ENCODE data around the gene AGTPBP1. TPM values are rescaled to one million over a fixed set of nuclear protein-coding genes. Genes with fewer than 3 reads are reported as not detected.

The AGTPBP1 gene
- total RNA-seq, 1 experiment from 2014 or later, result 14.0 TPM

DNA sequence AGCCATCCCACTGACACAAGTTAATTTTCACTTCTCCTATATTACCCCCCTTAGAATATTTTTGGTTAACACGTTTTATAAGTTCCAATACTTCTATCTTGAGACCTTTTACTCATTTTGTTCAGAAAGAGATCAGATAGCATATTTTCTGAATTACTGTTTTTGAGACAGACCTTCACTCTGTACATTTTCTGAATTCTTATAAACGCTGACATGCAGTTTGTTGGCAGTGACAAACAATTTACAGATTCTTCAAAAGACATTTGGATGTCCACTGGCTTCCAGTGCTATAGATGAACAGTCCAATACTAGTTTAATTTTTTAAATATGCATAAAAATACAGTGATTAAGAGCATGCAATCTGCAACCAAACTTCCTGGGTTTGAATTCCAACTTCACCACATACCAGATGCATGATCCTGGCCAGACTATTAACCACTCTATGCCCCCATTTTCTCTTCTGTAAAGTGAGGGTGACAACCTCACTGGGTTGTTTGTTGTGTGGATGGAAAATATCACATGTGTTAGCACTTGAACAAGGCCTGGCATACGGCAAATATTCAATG lies 142.1 kb downstream of the AGTPBP1 start:
- no peaks in the 10 kb centered on the region for H3K36me3 Mint-ChIP-seq (ENCODE audit: insufficient read depth, unreplicated experiment)
- DNase-seq, result no peak
- H3K27me3 Mint-ChIP-seq (ENCODE audit: unreplicated experiment), result no peaks in the 10 kb centered on the region
- H3K4me1 Mint-ChIP-seq (ENCODE audit: low read depth, unreplicated experiment), result no peaks in the 10 kb centered on the region
- no TSS peak for BruUV-seq (replicated peaks)
- intact Hi-C loops (cut with micrococcal nuclease; ENCODE audit: unreplicated experiment), result no loop called here
- no peaks in the 10 kb centered on the region for H3K9me3 Mint-ChIP-seq (ENCODE audit: low read depth, unreplicated experiment)
- CTCF ChIA-PET, result no interaction called here
- TF ChIP-seq, protein P1, sequence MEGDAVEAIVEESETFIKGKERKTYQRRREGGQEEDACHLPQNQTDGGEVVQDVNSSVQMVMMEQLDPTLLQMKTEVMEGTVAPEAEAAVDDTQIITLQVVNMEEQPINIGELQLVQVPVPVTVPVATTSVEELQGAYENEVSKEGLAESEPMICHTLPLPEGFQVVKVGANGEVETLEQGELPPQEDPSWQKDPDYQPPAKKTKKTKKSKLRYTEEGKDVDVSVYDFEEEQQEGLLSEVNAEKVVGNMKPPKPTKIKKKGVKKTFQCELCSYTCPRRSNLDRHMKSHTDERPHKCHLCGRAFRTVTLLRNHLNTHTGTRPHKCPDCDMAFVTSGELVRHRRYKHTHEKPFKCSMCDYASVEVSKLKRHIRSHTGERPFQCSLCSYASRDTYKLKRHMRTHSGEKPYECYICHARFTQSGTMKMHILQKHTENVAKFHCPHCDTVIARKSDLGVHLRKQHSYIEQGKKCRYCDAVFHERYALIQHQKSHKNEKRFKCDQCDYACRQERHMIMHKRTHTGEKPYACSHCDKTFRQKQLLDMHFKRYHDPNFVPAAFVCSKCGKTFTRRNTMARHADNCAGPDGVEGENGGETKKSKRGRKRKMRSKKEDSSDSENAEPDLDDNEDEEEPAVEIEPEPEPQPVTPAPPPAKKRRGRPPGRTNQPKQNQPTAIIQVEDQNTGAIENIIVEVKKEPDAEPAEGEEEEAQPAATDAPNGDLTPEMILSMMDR (IDR thresholded peaks at IDR 0.05; ENCODE audit: unreplicated experiment), result no peak
- H3K4me3 Mint-ChIP-seq (ENCODE audit: low read depth, unreplicated experiment), result no peak overlapping the region
- no peak overlapping the region for H3K27ac Mint-ChIP-seq (ENCODE audit: unreplicated experiment)

DNA sequence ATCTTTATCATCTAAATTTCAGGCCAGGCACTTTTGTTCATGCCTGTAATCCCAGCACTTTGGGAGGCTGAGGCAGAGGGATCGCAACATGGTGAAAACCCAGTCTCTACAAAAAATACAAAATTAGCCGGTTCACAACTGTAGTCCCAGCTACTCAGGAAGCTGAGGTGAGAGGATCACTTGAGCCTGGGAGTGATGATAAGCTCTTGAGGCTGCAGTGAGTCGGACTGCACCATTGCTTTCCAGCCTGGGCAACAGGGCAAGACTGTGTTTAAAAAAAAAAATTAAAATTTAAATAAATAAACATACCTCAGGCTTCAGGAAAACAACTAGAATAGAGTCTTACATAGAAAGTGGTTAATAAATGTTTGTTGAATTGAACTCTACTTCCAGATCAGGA lies 147.4 kb downstream of the AGTPBP1 start:
- H3K9me3 Mint-ChIP-seq (ENCODE audit: low read depth, unreplicated experiment), result no peaks in the 10 kb centered on the region
- no peaks in the 10 kb centered on the region for H3K4me1 Mint-ChIP-seq (ENCODE audit: low read depth, unreplicated experiment)
- no TSS peak for BruUV-seq (replicated peaks)
- no peaks in the 10 kb centered on the region for H3K27me3 Mint-ChIP-seq (ENCODE audit: unreplicated experiment)
- TF ChIP-seq, protein P1 (IDR thresholded peaks at IDR 0.05; ENCODE audit: unreplicated experiment), result no peak
- no peak for DNase-seq
- H3K27ac Mint-ChIP-seq (ENCODE audit: unreplicated experiment), result no peak overlapping the region
- CTCF ChIA-PET, result no interaction called here
- H3K4me3 Mint-ChIP-seq (ENCODE audit: low read depth, unreplicated experiment), result no peak overlapping the region
- H3K36me3 Mint-ChIP-seq (ENCODE audit: insufficient read depth, unreplicated experiment), result no peaks in the 10 kb centered on the region
- intact Hi-C loops (cut with micrococcal nuclease; ENCODE audit: unreplicated experiment), result no loop called here

DNA sequence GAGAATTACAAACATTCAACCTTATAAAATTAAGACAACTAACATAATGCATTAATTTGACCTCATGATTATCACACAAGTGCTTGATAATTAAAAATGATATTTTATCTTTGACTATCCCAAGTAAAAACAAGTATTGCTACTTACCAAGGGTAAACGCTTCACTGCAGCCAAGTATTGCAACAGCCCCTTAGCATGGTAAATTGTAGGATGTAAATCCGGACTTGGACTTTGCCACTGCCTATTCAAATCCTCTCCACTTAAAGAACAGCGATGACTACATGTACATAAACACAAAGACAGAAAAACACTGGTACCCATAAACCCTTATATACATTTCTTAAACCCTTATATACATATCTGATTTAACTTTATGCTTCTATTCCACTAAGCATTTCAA lies 155.1 kb downstream of the AGTPBP1 start:
- Mint-ChIP-seq H3K27ac (ENCODE audit: unreplicated experiment) (no peak overlapping the region), H3K27me3 (ENCODE audit: unreplicated experiment) (no peaks in the 10 kb centered on the region), H3K4me1 (ENCODE audit: low read depth, unreplicated experiment) (no peaks in the 10 kb centered on the region), H3K9me3 (ENCODE audit: low read depth, unreplicated experiment) (no peaks in the 10 kb centered on the region), H3K36me3 (ENCODE audit: insufficient read depth, unreplicated experiment) (no peaks in the 10 kb centered on the region), H3K4me3 (ENCODE audit: low read depth, unreplicated experiment) (no peak overlapping the region)
- no peak for DNase-seq
- CTCF ChIA-PET, result no interaction called here
- TF ChIP-seq, protein P1 (IDR thresholded peaks at IDR 0.05; ENCODE audit: unreplicated experiment), result no peak
- no TSS peak for BruUV-seq (replicated peaks)
- intact Hi-C loops (cut with micrococcal nuclease; ENCODE audit: unreplicated experiment), result no loop called here

DNA sequence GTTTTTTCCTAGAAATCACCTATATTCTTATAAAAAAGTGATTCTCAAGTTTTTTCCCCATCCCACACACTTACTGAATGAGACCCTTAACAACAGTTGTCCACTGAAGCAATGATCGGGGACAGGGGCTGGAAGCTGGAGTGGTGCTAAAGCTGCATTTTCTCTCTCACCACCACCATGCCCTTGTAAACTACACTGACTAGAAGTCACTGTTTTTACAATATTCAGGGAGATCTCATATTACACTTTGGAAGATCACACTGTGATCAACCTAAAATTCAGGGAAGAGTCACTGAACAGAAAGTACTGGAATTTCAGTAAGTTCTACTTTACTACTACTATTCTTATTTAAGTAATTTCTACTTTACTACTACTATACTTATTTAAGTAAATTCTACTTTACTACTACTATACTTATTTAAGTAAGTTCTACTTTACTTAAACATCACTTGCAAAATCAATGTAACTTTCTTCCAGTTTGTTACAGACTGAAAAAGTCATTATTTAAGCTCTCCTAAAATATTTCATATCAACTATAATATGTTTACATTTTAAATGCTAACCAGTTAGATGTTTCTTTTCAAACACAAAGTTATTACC lies 164.3 kb downstream of the AGTPBP1 start:
- CTCF ChIA-PET, result no interaction called here
- BruUV-seq (replicated peaks), result no TSS peak
- no peak for DNase-seq
- TF ChIP-seq, protein P1 (IDR thresholded peaks at IDR 0.05; ENCODE audit: unreplicated experiment), result no peak
- intact Hi-C loops (cut with micrococcal nuclease; ENCODE audit: unreplicated experiment), result no loop called here
- H3K27me3 Mint-ChIP-seq (ENCODE audit: unreplicated experiment), result no peaks in the 10 kb centered on the region
- H3K4me3 Mint-ChIP-seq (ENCODE audit: low read depth, unreplicated experiment), result no peak overlapping the region
- no peaks in the 10 kb centered on the region for H3K9me3 Mint-ChIP-seq (ENCODE audit: low read depth, unreplicated experiment)
- no peaks in the 10 kb centered on the region for H3K4me1 Mint-ChIP-seq (ENCODE audit: low read depth, unreplicated experiment)
- H3K36me3 Mint-ChIP-seq (ENCODE audit: insufficient read depth, unreplicated experiment), result no peaks in the 10 kb centered on the region
- H3K27ac Mint-ChIP-seq (ENCODE audit: unreplicated experiment), result no peak overlapping the region
